Prostate gland (tissue), 2 donors: Measurements from ENCODE around the gene RELL1. TPM values are rescaled to one million over a fixed set of nuclear protein-coding genes. Genes with fewer than 3 reads are reported as not detected.

ENCODE experiments used
- DNase-seq: peaks from one replicate; pipeline ENCODE4 v3.0.0-alpha.2; 2019; ENCODE audit warnings: low spot score
- H3K27ac ChIP-seq, 2 donors: fragments of 200-600 bp; sonication (generic); 2 replicates each; pipeline ENCODE4 v1.5.1; 2017 to 2019
- H3K27me3 ChIP-seq: fragments of 200-600 bp; sonication (generic); replicated peaks from 2 replicates; pipeline ENCODE4 v1.5.1; 2019; ENCODE audit not compliant: insufficient read depth
- H3K36me3 ChIP-seq, 2 donors: fragments of 200-600 bp; sonication (generic); 1 replicate in 1 of 2; 2 replicates in 1 of 2; pipeline versions ENCODE4 v1.5.1 to v1.8.1; 2017 to 2019
- H3K4me1 ChIP-seq: fragments of 200-600 bp; sonication (generic); replicated peaks from 2 replicates; pipeline ENCODE4 v1.5.1; 2019
- H3K4me3 ChIP-seq, 2 donors: fragments of 200-600 bp; sonication (generic); 2 replicates each; pipeline ENCODE4 v1.5.1; 2017 to 2019
- H3K9me3 ChIP-seq: fragments of 200-600 bp; sonication (generic); 2 replicates; pipeline ENCODE4 v1.5.1; 2017
- POLR2A ChIP-seq: fragments of 450-650 bp; IDR thresholded peaks from one replicate; pipeline ENCODE4 v1.6.1; 2016; ENCODE audit warnings: antibody characterized with exemption, mild to moderate bottlenecking
- POLR2AphosphoS5 ChIP-seq: sonication (generic); formaldehyde crosslinking; IDR thresholded peaks from one replicate; pipeline ENCODE4 v1.6.1; 2017; ENCODE audit warnings: antibody characterized with exemption
- WGBS: methylation state at CpG from one replicate; pipeline ENCODE4 v1.1.5; 2018; 5-methylcytosine and 5-hydroxymethylcytosine counted together
- intact Hi-C: fragments of 100-400 bp; cut with DNase I; formaldehyde crosslinking; loops from one replicate; pipeline ENCODE4 v1.14.2; 2022
- total RNA-seq, 2 donors: library from RNA; depleted of rRNA; stranded (reverse); fragments of >200 nt; gene quantifications; one replicate each; pipeline ENCODE4 v1.1.0, GENCODE V29; 2016
- TF ChIP-seq, protein P1 (sequence below), 4 experiments: fragments of 200-600 bp in 2 of 4; fragments of 450-650 bp in 2 of 4; sonication (generic) in 2 of 4; IDR thresholded peaks; 1 replicate in 3 of 4; 2 replicates in 1 of 4; pipeline ENCODE4 v1.5.1; 2016 to 2019; ENCODE audit warnings: antibody characterized with exemption in 4 of 4, mild to moderate bottlenecking in 2 of 4, moderate library complexity in 2 of 4

Gene RELL1
- total RNA-seq, 2 donors from 2014 or later, result 18.9 to 26.2 TPM

DNA sequence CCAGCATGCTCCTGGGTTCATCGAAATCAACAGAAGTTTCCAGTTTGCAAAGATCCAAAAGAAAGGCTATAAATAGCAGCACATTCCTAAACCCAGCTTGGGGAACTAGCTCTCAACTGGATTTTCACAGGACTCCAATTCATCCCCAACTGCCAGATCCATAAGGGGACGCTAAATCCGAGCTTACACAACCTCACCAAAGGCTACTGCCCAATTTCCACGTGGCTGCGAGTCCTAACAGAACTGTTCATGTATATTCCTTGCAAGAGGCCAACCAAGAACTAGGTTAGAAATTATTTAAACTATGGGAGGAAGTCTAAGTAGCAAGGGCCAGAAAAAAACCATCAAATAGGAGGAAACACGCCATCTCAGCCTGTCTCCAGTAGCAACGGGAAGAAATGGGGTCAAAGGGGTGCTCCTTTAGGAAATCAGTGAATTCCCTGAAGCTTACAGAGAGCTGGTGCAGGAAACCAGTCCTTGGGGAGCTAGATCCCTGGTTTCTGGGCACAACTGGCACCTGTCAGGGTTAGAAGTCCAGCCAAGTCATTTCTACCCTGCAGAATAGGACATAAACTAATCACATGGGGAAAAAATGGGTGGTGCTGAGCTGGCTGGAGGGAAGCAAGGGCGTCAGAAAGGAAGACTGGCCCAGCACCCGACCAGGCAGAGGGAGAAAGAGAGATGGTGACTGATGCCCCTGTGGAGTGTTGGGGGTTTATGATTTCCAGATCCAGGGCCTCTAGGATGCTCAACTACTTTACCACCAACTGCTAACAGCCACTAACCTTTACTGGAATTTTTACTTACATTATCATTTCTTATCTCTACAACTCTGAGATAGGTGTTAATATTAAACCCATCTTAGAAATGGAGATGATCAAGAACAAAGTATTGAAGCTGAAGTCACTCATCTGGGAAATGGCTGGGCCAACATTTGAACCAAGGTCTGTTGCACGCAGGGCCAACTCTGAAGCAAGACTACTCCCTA is 20.5 kb downstream of the RELL1 start:
- Histone ChIP-seq H3K27ac (no peak overlapping the region), H3K9me3 (no peaks in the 10 kb centered on the region), H3K4me3 (no peak overlapping the region), H3K27me3 (no peaks in the 10 kb centered on the region), H3K4me1 (no peaks in the 10 kb centered on the region), H3K36me3 (no peaks in the 10 kb centered on the region)
- intact Hi-C loops, result no loop called here
- WGBS, result 75% methylated on average over 10 of the region's 10 CpGs
- DNase-seq, result no peak
- TF ChIP-seq, protein P1, sequence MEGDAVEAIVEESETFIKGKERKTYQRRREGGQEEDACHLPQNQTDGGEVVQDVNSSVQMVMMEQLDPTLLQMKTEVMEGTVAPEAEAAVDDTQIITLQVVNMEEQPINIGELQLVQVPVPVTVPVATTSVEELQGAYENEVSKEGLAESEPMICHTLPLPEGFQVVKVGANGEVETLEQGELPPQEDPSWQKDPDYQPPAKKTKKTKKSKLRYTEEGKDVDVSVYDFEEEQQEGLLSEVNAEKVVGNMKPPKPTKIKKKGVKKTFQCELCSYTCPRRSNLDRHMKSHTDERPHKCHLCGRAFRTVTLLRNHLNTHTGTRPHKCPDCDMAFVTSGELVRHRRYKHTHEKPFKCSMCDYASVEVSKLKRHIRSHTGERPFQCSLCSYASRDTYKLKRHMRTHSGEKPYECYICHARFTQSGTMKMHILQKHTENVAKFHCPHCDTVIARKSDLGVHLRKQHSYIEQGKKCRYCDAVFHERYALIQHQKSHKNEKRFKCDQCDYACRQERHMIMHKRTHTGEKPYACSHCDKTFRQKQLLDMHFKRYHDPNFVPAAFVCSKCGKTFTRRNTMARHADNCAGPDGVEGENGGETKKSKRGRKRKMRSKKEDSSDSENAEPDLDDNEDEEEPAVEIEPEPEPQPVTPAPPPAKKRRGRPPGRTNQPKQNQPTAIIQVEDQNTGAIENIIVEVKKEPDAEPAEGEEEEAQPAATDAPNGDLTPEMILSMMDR (IDR thresholded peaks at IDR 0.05), result no peak
- TF ChIP-seq POLR2AphosphoS5, result no peak
- no peak for TF ChIP-seq POLR2A

GRCh38 chr4:37664696-37665095 is 21.5 kb downstream of the RELL1 start:
- Histone ChIP-seq H3K36me3 (no peaks in the 10 kb centered on the region), H3K4me1 (no peaks in the 10 kb centered on the region)

GRCh38 chr4:37663552-37663951 is 22.6 kb downstream of the RELL1 start:
- intact Hi-C loops, result no loop called here
- Histone ChIP-seq H3K36me3 (no peaks in the 10 kb centered on the region), H3K4me1 (no peaks in the 10 kb centered on the region), H3K27ac (no peak overlapping the region), H3K4me3 (no peak overlapping the region), H3K27me3 (no peaks in the 10 kb centered on the region), H3K9me3 (no peaks in the 10 kb centered on the region)
- no peak for TF ChIP-seq POLR2AphosphoS5
- no peak for TF ChIP-seq POLR2A
- TF ChIP-seq, protein P1 (IDR thresholded peaks at IDR 0.05), result no peak
- WGBS, result 87% methylated on average over 7 of the region's 7 CpGs
- DNase-seq, result no peak

More at GRCh38 chr4:37664696-37665095, 21.5 kb downstream of the RELL1 start:
- intact Hi-C loops, result no loop called here
- Histone ChIP-seq H3K27me3 (no peaks in the 10 kb centered on the region), H3K9me3 (no peaks in the 10 kb centered on the region), H3K4me3 (no peak overlapping the region), H3K27ac (no peak overlapping the region)
- 77% methylated on average over 5 of the region's 5 CpGs for WGBS
- TF ChIP-seq POLR2A (no peak), POLR2AphosphoS5 (no peak)
- TF ChIP-seq, protein P1 (IDR thresholded peaks at IDR 0.05), result no peak
- no peak for DNase-seq

GRCh38 chr4:37662861-37663390 is 23.2 kb downstream of the RELL1 start:
- Histone ChIP-seq H3K4me3 (no peak overlapping the region), H3K9me3 (no peaks in the 10 kb centered on the region), H3K27me3 (no peaks in the 10 kb centered on the region), H3K36me3 (no peaks in the 10 kb centered on the region), H3K27ac (no peak overlapping the region), H3K4me1 (no peaks in the 10 kb centered on the region)
- TF ChIP-seq, protein P1 (IDR thresholded peaks at IDR 0.05), result no peak
- TF ChIP-seq POLR2AphosphoS5 (no peak), POLR2A (no peak)
- DNase-seq, result no peak
- 71% methylated on average over 5 of the region's 5 CpGs for WGBS
- intact Hi-C loops, result no loop called here
